ENCODE data around the gene ALOX12B. TPM values are rescaled to one million over a fixed set of nuclear protein-coding genes. Genes with fewer than 3 reads are reported as not detected.

The ALOX12B gene
- total RNA-seq, 4 donors from 2014 or later: not detected

GRCh38 chr17:8071496-8071895, 16.0 kb downstream of the ALOX12B start:
- no peak for ATAC-seq (ENCODE audit: low FRiP score)
- DNase-seq (ENCODE audit: low spot score): no peak
- TF ChIP-seq CTCF (IDR thresholded peaks at IDR 0.05): no peak

- DNase-seq (ENCODE audit: low spot score): no peak
- TF ChIP-seq CTCF (IDR thresholded peaks at IDR 0.05): no peak
- ATAC-seq (ENCODE audit: low FRiP score): no peak
These were observed 18.0 kb downstream of the ALOX12B start for GRCh38 chr17:8069587-8069860.

GRCh38 chr17:8068736-8069586, 18.6 kb downstream of the ALOX12B start:
- ATAC-seq (ENCODE audit: low FRiP score): no peak
- no peak for DNase-seq (ENCODE audit: low spot score)
- no peak for TF ChIP-seq CTCF (IDR thresholded peaks at IDR 0.05)

GRCh38 chr17:8067806-8068205, 19.7 kb downstream of the ALOX12B start:
- TF ChIP-seq CTCF (IDR thresholded peaks at IDR 0.05): no peak
- DNase-seq (ENCODE audit: low spot score): no peak
- ATAC-seq (ENCODE audit: low FRiP score): no peak

- ATAC-seq (ENCODE audit: low FRiP score): no peak
- DNase-seq (ENCODE audit: low spot score): no peak
- TF ChIP-seq CTCF (IDR thresholded peaks at IDR 0.05): no peak
These were observed 20.4 kb downstream of the ALOX12B start for GRCh38 chr17:8066841-8067775.

- no peak for TF ChIP-seq CTCF (IDR thresholded peaks at IDR 0.05)
- DNase-seq (ENCODE audit: low spot score): no peak
- ATAC-seq (ENCODE audit: low FRiP score): no peak
These were observed 22.9 kb downstream of the ALOX12B start for GRCh38 chr17:8064561-8065019.

Data from omental fat pad (tissue), 4 donors.